ENCODE results near the gene VSIG8. TPM values are rescaled to one million over a fixed set of nuclear protein-coding genes. Genes with fewer than 3 reads are reported as not detected.

VSIG8 gene
- total RNA-seq, 1 experiment from 2014 or later, result not detected

- no peaks in the 10 kb centered on the region; the same call in 1 of the 2 replicates for H3K27me3 ChIP-seq (replicated peaks; ENCODE audit: control insufficient read depth, insufficient read depth, low read length)
- DNase-seq, result no peak
- H3K27me3 Mint-ChIP-seq (ENCODE audit: insufficient read depth, unreplicated experiment), result no peaks in the 10 kb centered on the region
- no peaks in the 10 kb centered on the region for H3K36me3 Mint-ChIP-seq (ENCODE audit: insufficient read depth, unreplicated experiment)
- ChIA-PET CTCF (no interaction called here), POLR2A (no interaction called here)
- no peaks in the 10 kb centered on the region for H3K9me3 ChIP-seq
- intact Hi-C loops (cut with micrococcal nuclease; ENCODE audit: unreplicated experiment), result loop anchor here (5.0 kb wide), 1 partner anchor 58 kb away; no protein-coding TSS in a partner anchor
- TF ChIP-seq, protein P1, sequence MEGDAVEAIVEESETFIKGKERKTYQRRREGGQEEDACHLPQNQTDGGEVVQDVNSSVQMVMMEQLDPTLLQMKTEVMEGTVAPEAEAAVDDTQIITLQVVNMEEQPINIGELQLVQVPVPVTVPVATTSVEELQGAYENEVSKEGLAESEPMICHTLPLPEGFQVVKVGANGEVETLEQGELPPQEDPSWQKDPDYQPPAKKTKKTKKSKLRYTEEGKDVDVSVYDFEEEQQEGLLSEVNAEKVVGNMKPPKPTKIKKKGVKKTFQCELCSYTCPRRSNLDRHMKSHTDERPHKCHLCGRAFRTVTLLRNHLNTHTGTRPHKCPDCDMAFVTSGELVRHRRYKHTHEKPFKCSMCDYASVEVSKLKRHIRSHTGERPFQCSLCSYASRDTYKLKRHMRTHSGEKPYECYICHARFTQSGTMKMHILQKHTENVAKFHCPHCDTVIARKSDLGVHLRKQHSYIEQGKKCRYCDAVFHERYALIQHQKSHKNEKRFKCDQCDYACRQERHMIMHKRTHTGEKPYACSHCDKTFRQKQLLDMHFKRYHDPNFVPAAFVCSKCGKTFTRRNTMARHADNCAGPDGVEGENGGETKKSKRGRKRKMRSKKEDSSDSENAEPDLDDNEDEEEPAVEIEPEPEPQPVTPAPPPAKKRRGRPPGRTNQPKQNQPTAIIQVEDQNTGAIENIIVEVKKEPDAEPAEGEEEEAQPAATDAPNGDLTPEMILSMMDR (IDR thresholded peaks at IDR 0.05; ENCODE audit: insufficient read depth in 1 of 2, low read depth in 1 of 2, low read length in 1 of 2, severe bottlenecking in 1 of 2, unreplicated experiment in 1 of 2), result no peak
- peaks cover 26% of the 10 kb centered on the region for H3K4me1 Mint-ChIP-seq (ENCODE audit: low read depth, unreplicated experiment)
- H3K4me3 Mint-ChIP-seq (ENCODE audit: unreplicated experiment), result no peak overlapping the region
- H3K4me3 ChIP-seq (ENCODE audit: low read depth, low read length), result no peak overlapping the region
- H3K27ac Mint-ChIP-seq (ENCODE audit: unreplicated experiment), result no peak overlapping the region
- no TSS peak for BruUV-seq (replicated peaks)
- H3K4me1 ChIP-seq, result peaks cover 12% of the 10 kb centered on the region
- H3K9me3 Mint-ChIP-seq (ENCODE audit: unreplicated experiment), result no peaks in the 10 kb centered on the region
- no peaks in the 10 kb centered on the region for H3K36me3 ChIP-seq (ENCODE audit: control insufficient read depth, insufficient read depth, low read length)
Observed at GRCh38 chr1:159849626-159850366, 12.7 kb downstream of the VSIG8 start.

- DNase-seq, result no peak
- Mint-ChIP-seq H3K4me3 (ENCODE audit: unreplicated experiment) (no peak overlapping the region), H3K27me3 (ENCODE audit: insufficient read depth, unreplicated experiment) (no peaks in the 10 kb centered on the region), H3K36me3 (ENCODE audit: insufficient read depth, unreplicated experiment) (no peaks in the 10 kb centered on the region), H3K27ac (ENCODE audit: unreplicated experiment) (no peak overlapping the region), H3K4me1 (ENCODE audit: low read depth, unreplicated experiment) (peaks cover 19% of the 10 kb centered on the region), H3K9me3 (ENCODE audit: unreplicated experiment) (no peaks in the 10 kb centered on the region)
- peaks cover 12% of the 10 kb centered on the region for H3K4me1 ChIP-seq
- BruUV-seq (replicated peaks), result no TSS peak
- TF ChIP-seq, protein P1 (IDR thresholded peaks at IDR 0.05; ENCODE audit: insufficient read depth in 1 of 2, low read depth in 1 of 2, low read length in 1 of 2, severe bottlenecking in 1 of 2, unreplicated experiment in 1 of 2), result no peak
- intact Hi-C loops (cut with micrococcal nuclease; ENCODE audit: unreplicated experiment), result no loop called here
- ChIA-PET CTCF (no interaction called here), POLR2A (no interaction called here)
- no peak overlapping the region for H3K4me3 ChIP-seq (ENCODE audit: low read depth, low read length)
- H3K36me3 ChIP-seq (ENCODE audit: control insufficient read depth, insufficient read depth, low read length), result no peaks in the 10 kb centered on the region
- no peaks in the 10 kb centered on the region for H3K9me3 ChIP-seq
- H3K27me3 ChIP-seq (replicated peaks; ENCODE audit: control insufficient read depth, insufficient read depth, low read length), result no peaks in the 10 kb centered on the region
Observed at GRCh38 chr1:159848326-159848725, 14.1 kb downstream of the VSIG8 start.

- H3K4me1 ChIP-seq, result peaks cover 12% of the 10 kb centered on the region
- no peaks in the 10 kb centered on the region for H3K36me3 Mint-ChIP-seq (ENCODE audit: insufficient read depth, unreplicated experiment)
- no peak overlapping the region for H3K4me3 ChIP-seq (ENCODE audit: low read depth, low read length)
- TF ChIP-seq, protein P1 (IDR thresholded peaks at IDR 0.05; ENCODE audit: insufficient read depth in 1 of 2, low read depth in 1 of 2, low read length in 1 of 2, severe bottlenecking in 1 of 2, unreplicated experiment in 1 of 2), result no peak
- no TSS peak for BruUV-seq (replicated peaks)
- ChIA-PET CTCF (no interaction called here), POLR2A (no interaction called here)
- no peaks in the 10 kb centered on the region for H3K27me3 Mint-ChIP-seq (ENCODE audit: insufficient read depth, unreplicated experiment)
- no peaks in the 10 kb centered on the region for H3K36me3 ChIP-seq (ENCODE audit: control insufficient read depth, insufficient read depth, low read length)
- peaks cover 19% of the 10 kb centered on the region for H3K4me1 Mint-ChIP-seq (ENCODE audit: low read depth, unreplicated experiment)
- H3K27ac Mint-ChIP-seq (ENCODE audit: unreplicated experiment), result no peak overlapping the region
- no peaks in the 10 kb centered on the region for H3K9me3 ChIP-seq
- no peaks in the 10 kb centered on the region for H3K9me3 Mint-ChIP-seq (ENCODE audit: unreplicated experiment)
- DNase-seq, result no peak
- no peak overlapping the region for H3K4me3 Mint-ChIP-seq (ENCODE audit: unreplicated experiment)
- H3K27me3 ChIP-seq (replicated peaks; ENCODE audit: control insufficient read depth, insufficient read depth, low read length), result no peaks in the 10 kb centered on the region
- intact Hi-C loops (cut with micrococcal nuclease; ENCODE audit: unreplicated experiment), result loop anchor here (2.0 kb wide), 1 partner anchor 66 kb away; the partner anchor contains the start of gene DUSP23
Observed at GRCh38 chr1:159847231-159847630, 15.2 kb downstream of the VSIG8 start.

Data from Caco-2 (cell line).